ENCODE measurements around the gene PPP4R3A.

Gene PPP4R3A

GRCh38 chr14:91415794-91416743, 94.0 kb downstream of the PPP4R3A start (continued):
- TF ChIP-seq HIC1 (tag by site-specific recombination; IDR thresholded peaks at IDR 0.05): no peak
- TF ChIP-seq KLF1 (tag by site-specific recombination; IDR thresholded peaks at IDR 0.05): no peak
- TF ChIP-seq ZNF302 (tag by site-specific recombination; IDR thresholded peaks at IDR 0.05; ENCODE audit: low read depth): no peak
- TF ChIP-seq IKZF3 (tag by site-specific recombination; IDR thresholded peaks at IDR 0.05): no peak
- no peak for TF ChIP-seq ZNF311 (tag by site-specific recombination; IDR thresholded peaks at IDR 0.05; ENCODE audit: borderline replicate concordance)
- no peak for TF ChIP-seq ZNF580 (tag by site-specific recombination; IDR thresholded peaks at IDR 0.05)
- TF ChIP-seq PRDM1 (tag by site-specific recombination; IDR thresholded peaks at IDR 0.05): peak; percentile 87
- no peak for TF ChIP-seq AEBP2 (tag by site-specific recombination; IDR thresholded peaks at IDR 0.05; ENCODE audit: borderline replicate concordance)
- TF ChIP-seq KLF17 (tag by site-specific recombination; IDR thresholded peaks at IDR 0.05): no peak
- no peak for TF ChIP-seq ZNF560 (tag by site-specific recombination; IDR thresholded peaks at IDR 0.05; ENCODE audit: borderline replicate concordance)
- no peak for TF ChIP-seq ZNF785 (tag by site-specific recombination; IDR thresholded peaks at IDR 0.05)
- peak; percentile 79 for TF ChIP-seq SP7 (tag by site-specific recombination; IDR thresholded peaks at IDR 0.05)
- no peak for TF ChIP-seq ZNF776 (tag by site-specific recombination; IDR thresholded peaks at IDR 0.05; ENCODE audit: borderline replicate concordance)
- TF ChIP-seq ZXDB (tag by site-specific recombination; IDR thresholded peaks at IDR 0.05): 0 out of 2 replicates have a peak, but pooled peaks have one; percentile 36
- TF ChIP-seq SCRT2 (tag by site-specific recombination; IDR thresholded peaks at IDR 0.05): peak; percentile 28; the same call in 1 of the 2 replicates
- no peak for TF ChIP-seq ZBTB11 (tag by site-specific recombination; conservative IDR thresholded peaks at IDR 0.05; ENCODE audit: low read depth)
- no peak for TF ChIP-seq ZNF16 (tag by site-specific recombination; IDR thresholded peaks at IDR 0.05; ENCODE audit: low read depth)
- no peak for TF ChIP-seq ZNF664 (tag by site-specific recombination; IDR thresholded peaks at IDR 0.05)
- TF ChIP-seq ZNF654 (tag by site-specific recombination; IDR thresholded peaks at IDR 0.05; ENCODE audit: low read depth): no peak
- TF ChIP-seq ZNF521 (tag by site-specific recombination; IDR thresholded peaks at IDR 0.05): no peak
- TF ChIP-seq ZFP3 (tag by site-specific recombination; IDR thresholded peaks at IDR 0.05; ENCODE audit: low read depth): no peak
- no peak for TF ChIP-seq RBAK (tag by site-specific recombination; IDR thresholded peaks at IDR 0.05)
- peak; percentile 97 for TF ChIP-seq ZNF692 (tag by site-specific recombination; IDR thresholded peaks at IDR 0.05)
- 0 out of 2 replicates have a peak, but pooled peaks have one; percentile 13 for TF ChIP-seq SCRT1 (tag by site-specific recombination; IDR thresholded peaks at IDR 0.05; ENCODE audit: borderline replicate concordance)
- TF ChIP-seq ZNF830 (tag by site-specific recombination; IDR thresholded peaks at IDR 0.05; ENCODE audit: low read depth): no peak
- TF ChIP-seq ZNF501 (tag by site-specific recombination; IDR thresholded peaks at IDR 0.05): 0 out of 2 replicates have a peak, but pooled peaks have one; percentile 33
